ACHN (cell line): ENCODE data around the gene ZDHHC24.
"Not testable (repeated sequence)": the region's sequence is repeated elsewhere in the genome, so short reads cannot be mapped to it uniquely, and the experiment has no call there.

ENCODE experiments used
- DNase-seq: peaks from one replicate; pipeline ENCODE4 v3.0.0-alpha.2; 2015
- in situ Hi-C: cut with HindIII; loops from 2 replicates; pipeline ENCODE4 v1.10.0; 2017; ENCODE audit warnings: low sequenced_read_pairs, low pct_ligation_motif_present, low pct_unique_long_range_greater_than_20kb

The ZDHHC24 gene

GRCh38 chr11:66545701-66546367 lies at the start of gene ZDHHC24:
Gene ZDHHC24, minus strand, starts transcription at chr11:66546048. Its CDS starts 45 bp downstream, at chr11:66546003.
- in situ Hi-C loops = no loop called here
- peak; percentile 94 for DNase-seq

GRCh38 chr11:66595245-66595904 lies 49.5 kb upstream of the ZDHHC24 start:
- no peak for DNase-seq
- in situ Hi-C loops = no loop called here

- no peak for DNase-seq
- in situ Hi-C loops = no loop called here
Observed at GRCh38 chr11:66593650-66594049, 47.8 kb upstream of the ZDHHC24 start.

- DNase-seq = no peak
- in situ Hi-C loops = no loop called here
Observed at GRCh38 chr11:66593303-66593635, 47.4 kb upstream of the ZDHHC24 start.

- in situ Hi-C loops = no loop called here
Observed at GRCh38 chr11:66592457-66593302, 46.8 kb upstream of the ZDHHC24 start, which contains the start of the genes CCDC87 and CCS. Gene CCDC87, minus strand, starts transcription at chr11:66593063. Its CDS starts 48 bp downstream, at chr11:66593015. Gene CCS, plus strand, starts transcription at chr11:66593185. Its CDS starts 77 bp downstream, at chr11:66593262.

GRCh38 chr11:66591175-66591574 lies 45.3 kb upstream of the ZDHHC24 start:
- in situ Hi-C loops = no loop called here

More at GRCh38 chr11:66592457-66593302, 46.8 kb upstream of the ZDHHC24 start, which contains the start of the genes CCDC87 and CCS:
- DNase-seq = peak; percentile 91

GRCh38 chr11:66589996-66590675 lies 44.3 kb upstream of the ZDHHC24 start:
- in situ Hi-C loops = no loop called here
- no peak for DNase-seq

More at GRCh38 chr11:66591175-66591574, 45.3 kb upstream of the ZDHHC24 start:
- no peak for DNase-seq

- in situ Hi-C loops, DNase-seq: not testable (repeated sequence)
Observed at GRCh38 chr11:66589315-66589714, 43.5 kb upstream of the ZDHHC24 start.

- in situ Hi-C loops = no loop called here
- DNase-seq = no peak
Observed at GRCh38 chr11:66586136-66586535, 40.3 kb upstream of the ZDHHC24 start.

- DNase-seq, in situ Hi-C loops: not testable (repeated sequence)
Observed at GRCh38 chr11:66585447-66585846, 39.6 kb upstream of the ZDHHC24 start.

- in situ Hi-C loops, DNase-seq: not testable (repeated sequence)
Observed at GRCh38 chr11:66582565-66583147, 36.8 kb upstream of the ZDHHC24 start.

- in situ Hi-C loops = no loop called here
- no peak for DNase-seq
Observed at GRCh38 chr11:66581261-66581660, 35.4 kb upstream of the ZDHHC24 start.

- no peak for DNase-seq
- in situ Hi-C loops = no loop called here
Observed at GRCh38 chr11:66580803-66581202, 35.0 kb upstream of the ZDHHC24 start.

- no peak for DNase-seq
- in situ Hi-C loops = no loop called here
Observed at GRCh38 chr11:66579017-66579606, 33.3 kb upstream of the ZDHHC24 start.

GRCh38 chr11:66570850-66571180 lies 25.0 kb upstream of the ZDHHC24 start:
- no peak for DNase-seq
- in situ Hi-C loops = no loop called here

GRCh38 chr11:66570079-66570849 lies 24.4 kb upstream of the ZDHHC24 start:
- in situ Hi-C loops = no loop called here
- no peak for DNase-seq

GRCh38 chr11:66569076-66569475 lies 23.2 kb upstream of the ZDHHC24 start:
- in situ Hi-C loops = no loop called here
- no peak for DNase-seq
